Caco-2 (cell line): ENCODE measurements around the gene TRIM23. TPM values are rescaled to one million over a fixed set of nuclear protein-coding genes. Genes with fewer than 3 reads are reported as not detected.

Experiments
- BruUV-seq: library from RNA; stranded (reverse); fragments of 400-500 nt; replicated peaks from 2 replicates; lab custom pipeline; 2021; lab: Mats Ljungman, UMichigan
- CTCF ChIA-PET: fragments of 300-600 bp; sonication (Branson Sonifier 250); formaldehyde crosslinking; loops from one replicate; lab custom pipeline; 2022; ENCODE audit warnings: antibody characterized with exemption; lab: Charles Lee
- POLR2A ChIA-PET: fragments of 300-600 bp; sonication (Branson Sonifier 250); formaldehyde crosslinking; loops from one replicate; lab custom pipeline; 2022; ENCODE audit warnings: antibody characterized with exemption; lab: Charles Lee
- DNase-seq, 2 experiments: peaks; one replicate each; pipeline versions ENCODE4 v3.0.0 to v3.0.0-alpha.2; 2020 to 2022
- H3K27me3 ChIP-seq: replicated peaks from 2 replicates; pipeline ENCODE4 v1.6.0; 2011; ENCODE audit warnings: low read length; ENCODE audit not compliant: control insufficient read depth, insufficient read depth
- H3K36me3 ChIP-seq: 2 replicates; pipeline ENCODE4 v1.5.1; 2011; ENCODE audit warnings: low read length; ENCODE audit not compliant: control insufficient read depth, insufficient read depth
- H3K4me1 ChIP-seq: fragments of 250-450 bp; sonication (Bioruptor Pico); 2 replicates; pipeline ENCODE4 v1.5.1; 2020; ENCODE audit warnings: mild to moderate bottlenecking
- H3K4me3 ChIP-seq: 2 replicates; pipeline ENCODE4 v1.5.1; 2011; ENCODE audit warnings: low read depth, mild to moderate bottlenecking, control low read depth, low read length
- H3K9me3 ChIP-seq: fragments of 250-450 bp; sonication (Bioruptor Pico); 2 replicates; pipeline ENCODE4 v1.5.1; 2020; ENCODE audit warnings: mild to moderate bottlenecking, moderate library complexity
- H3K27ac Mint-ChIP-seq: one replicate; pipeline ENCODE4 v1.8.0; 2022; ENCODE audit warnings: mixed read lengths; ENCODE audit not compliant: unreplicated experiment
- H3K27me3 Mint-ChIP-seq: one replicate; pipeline ENCODE4 v1.8.0; 2022; ENCODE audit warnings: mixed read lengths; ENCODE audit not compliant: insufficient read depth, unreplicated experiment
- H3K36me3 Mint-ChIP-seq: one replicate; pipeline ENCODE4 v1.8.0; 2022; ENCODE audit warnings: mild to moderate bottlenecking, mixed read lengths; ENCODE audit not compliant: insufficient read depth, unreplicated experiment
- H3K4me1 Mint-ChIP-seq: one replicate; pipeline ENCODE4 v1.8.0; 2022; ENCODE audit warnings: low read depth, mixed read lengths; ENCODE audit not compliant: unreplicated experiment
- H3K4me3 Mint-ChIP-seq: one replicate; pipeline ENCODE4 v1.8.0; 2022; ENCODE audit warnings: mild to moderate bottlenecking, moderate library complexity, mixed read lengths; ENCODE audit not compliant: unreplicated experiment
- H3K9me3 Mint-ChIP-seq: one replicate; pipeline ENCODE4 v1.8.0; 2022; ENCODE audit warnings: mixed read lengths; ENCODE audit not compliant: unreplicated experiment
- CTCF ChIP-seq, 2 experiments: fragments of 200-600 bp in 1 of 2; IDR thresholded peaks; 1 replicate in 1 of 2; 2 replicates in 1 of 2; pipeline versions ENCODE4 v1.5.1 to v1.8.0; 2011 to 2022; ENCODE audit warnings: antibody characterized with exemption in 1 of 2, control low read depth in 1 of 2, inconsistent platforms in 1 of 2, low read depth in 1 of 2, low read length in 1 of 2, mild to moderate bottlenecking in 1 of 2, moderate library complexity in 1 of 2; ENCODE audit not compliant: insufficient read depth in 1 of 2, severe bottlenecking in 1 of 2, unreplicated experiment in 1 of 2
- intact Hi-C: fragments of 100-400 bp; cut with micrococcal nuclease; formaldehyde crosslinking; loops from one replicate; pipeline ENCODE4 v1.10.0; 2022; ENCODE audit not compliant: unreplicated experiment
- total RNA-seq: library from RNA; stranded (reverse); gene quantifications from 2 replicates; pipeline ENCODE4 v1.2.3, GENCODE V29; 2022

Gene TRIM23
- total RNA-seq, 1 experiment from 2014 or later: 12.0 TPM

- no peaks in the 10 kb centered on the region; the same call in 1 of the 2 replicates for H3K4me1 ChIP-seq
- Mint-ChIP-seq H3K36me3 (peaks cover 22% of the 10 kb centered on the region), H3K27ac (no peak overlapping the region), H3K27me3 (no peaks in the 10 kb centered on the region), H3K4me3 (no peak overlapping the region), H3K9me3 (no peaks in the 10 kb centered on the region), H3K4me1 (peaks cover 8% of the 10 kb centered on the region)
- peak in 1 of 2 experiments; percentile 38 for DNase-seq
- intact Hi-C loops: loop anchor here (2.0 to 5.0 kb wide), 2 partner anchors 13 to 53 kb away; no protein-coding TSS in a partner anchor
- ChIA-PET CTCF (interaction anchor here (0.6 kb wide), 1 partner anchor 52 kb away, joined by 3 read pairs; no protein-coding TSS in a partner anchor), POLR2A (no interaction called here)
- no peaks in the 10 kb centered on the region for H3K27me3 ChIP-seq
- TF ChIP-seq CTCF (IDR thresholded peaks at IDR 0.05; ENCODE audit: insufficient read depth in 1 of 2, low read depth in 1 of 2, low read length in 1 of 2, severe bottlenecking in 1 of 2, unreplicated experiment in 1 of 2): peak; percentile 55 to 60
- H3K4me3 ChIP-seq: no peak overlapping the region
- BruUV-seq: no TSS peak
- no peaks in the 10 kb centered on the region for H3K36me3 ChIP-seq
- no peaks in the 10 kb centered on the region for H3K9me3 ChIP-seq
Observed at GRCh38 chr5:65663804-65664521, 39.8 kb upstream of the TRIM23 start.

DNA sequence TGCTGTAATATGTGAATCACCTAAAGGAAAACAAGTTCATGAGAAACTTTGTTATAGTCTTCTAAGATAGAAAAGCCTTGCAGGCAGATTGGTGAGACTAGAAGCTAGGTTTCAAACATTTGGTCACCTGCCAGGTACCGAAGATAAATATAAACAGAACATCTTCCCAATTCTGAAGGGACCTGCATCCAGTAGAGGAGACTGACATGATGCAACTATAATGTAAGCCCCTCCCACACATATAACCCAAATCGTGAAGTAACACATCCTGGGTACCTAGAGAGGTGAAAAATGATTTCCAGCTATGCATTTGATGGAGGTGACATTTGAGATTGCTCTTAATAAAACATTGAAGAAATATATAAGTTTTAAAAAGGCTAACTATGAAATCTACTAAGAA lies 30.6 kb upstream of the TRIM23 start:
- intact Hi-C loops: no loop called here
- TF ChIP-seq CTCF (IDR thresholded peaks at IDR 0.05; ENCODE audit: insufficient read depth in 1 of 2, low read depth in 1 of 2, low read length in 1 of 2, severe bottlenecking in 1 of 2, unreplicated experiment in 1 of 2): no peak
- DNase-seq: no peak
- H3K27ac Mint-ChIP-seq: no peak overlapping the region
- ChIA-PET CTCF (no interaction called here), POLR2A (no interaction called here)
- peaks cover 16% of the 10 kb centered on the region for H3K36me3 Mint-ChIP-seq
- no peaks in the 10 kb centered on the region for H3K9me3 ChIP-seq
- no peaks in the 10 kb centered on the region for H3K9me3 Mint-ChIP-seq
- no TSS peak for BruUV-seq
- H3K4me3 Mint-ChIP-seq: no peak overlapping the region
- H3K4me3 ChIP-seq: no peak overlapping the region
- H3K4me1 Mint-ChIP-seq: no peaks in the 10 kb centered on the region
- H3K4me1 ChIP-seq: peaks cover 12% of the 10 kb centered on the region; the same call in 1 of the 2 replicates
- no peaks in the 10 kb centered on the region for H3K36me3 ChIP-seq
- H3K27me3 ChIP-seq: no peaks in the 10 kb centered on the region
- H3K27me3 Mint-ChIP-seq: no peaks in the 10 kb centered on the region

DNA sequence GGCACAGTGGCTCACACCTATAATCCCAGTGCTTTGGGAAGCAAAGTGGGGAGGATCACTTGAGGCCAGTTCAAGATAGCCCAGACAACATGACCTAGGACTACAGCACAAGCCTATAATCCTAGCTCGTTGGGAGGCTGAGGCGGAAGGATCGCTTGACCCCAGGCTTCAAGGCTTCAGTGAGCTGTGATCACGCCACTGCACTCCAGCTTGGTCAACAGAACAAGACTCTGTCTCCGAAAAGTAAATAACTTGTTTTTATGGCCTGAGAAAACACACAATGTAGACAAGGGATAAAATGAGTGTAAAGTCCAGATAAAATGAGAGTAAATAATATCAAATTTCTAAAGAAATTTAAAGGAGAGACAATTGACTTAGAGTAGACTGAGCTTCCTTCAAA lies 27.0 kb upstream of the TRIM23 start:
- TF ChIP-seq CTCF (IDR thresholded peaks at IDR 0.05; ENCODE audit: insufficient read depth in 1 of 2, low read depth in 1 of 2, low read length in 1 of 2, severe bottlenecking in 1 of 2, unreplicated experiment in 1 of 2): no peak
- Histone ChIP-seq H3K9me3 (no peaks in the 10 kb centered on the region), H3K27me3 (no peaks in the 10 kb centered on the region), H3K4me3 (no peak overlapping the region), H3K4me1 (peaks cover 18% of the 10 kb centered on the region), H3K36me3 (no peaks in the 10 kb centered on the region)
- intact Hi-C loops: loop anchor here (1.0 to 2.0 kb wide), 3 partner anchors 14 to 40 kb away; partner anchors contain the start of gene TRIM23
- CTCF ChIA-PET: interaction anchor here (0.6 kb wide), 1 partner anchor 60 kb away, joined by 9 read pairs; no protein-coding TSS in a partner anchor
- POLR2A ChIA-PET: interaction anchor here (1.5 kb wide), 1 partner anchor 88 kb away, joined by 6 read pairs; the partner anchor contains the start of genes CENPK and PPWD1
- Mint-ChIP-seq H3K9me3 (no peaks in the 10 kb centered on the region), H3K27ac (peak overlapping the region; percentile 48), H3K4me1 (peaks cover 17% of the 10 kb centered on the region), H3K27me3 (no peaks in the 10 kb centered on the region), H3K36me3 (peaks cover 12% of the 10 kb centered on the region), H3K4me3 (peak overlapping the region; percentile 41)
- DNase-seq: peak; percentile 72 to 83
- BruUV-seq: no TSS peak
